ENCODE data around the gene POLE.

Gene POLE

GRCh38 chr12:132621657-132622435 is 65.3 kb downstream of the POLE start:
- no peak overlapping the region for H3K4me3 ChIP-seq (ENCODE audit: low read depth, low read length)
- DNase-seq (ENCODE audit: low read depth): no peak
- peak; percentile 4 for TF ChIP-seq POLR2A (IDR thresholded peaks at IDR 0.05; ENCODE audit: extremely low read depth, insufficient read length)
- TF ChIP-seq, protein P1, sequence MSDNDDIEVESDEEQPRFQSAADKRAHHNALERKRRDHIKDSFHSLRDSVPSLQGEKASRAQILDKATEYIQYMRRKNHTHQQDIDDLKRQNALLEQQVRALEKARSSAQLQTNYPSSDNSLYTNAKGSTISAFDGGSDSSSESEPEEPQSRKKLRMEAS (IDR thresholded peaks at IDR 0.05; ENCODE audit: low read depth, low read length): no peak

- no peak for DNase-seq (ENCODE audit: low read depth)
- TF ChIP-seq, protein P1 (IDR thresholded peaks at IDR 0.05; ENCODE audit: low read depth, low read length): no peak
- TF ChIP-seq POLR2A (IDR thresholded peaks at IDR 0.05; ENCODE audit: extremely low read depth, insufficient read length): no peak
- TF ChIP-seq MYC (IDR thresholded peaks at IDR 0.05; ENCODE audit: low read depth, low read length): no peak
- TF ChIP-seq CTCF (IDR thresholded peaks at IDR 0.05; ENCODE audit: low read depth, low read length): no peak
- H3K4me3 ChIP-seq (ENCODE audit: low read depth, low read length): no peak overlapping the region
Observed at GRCh38 chr12:132620899-132621656, 66.1 kb downstream of the POLE start.

- no peak for DNase-seq (ENCODE audit: low read depth)
- no peak overlapping the region for H3K4me3 ChIP-seq (ENCODE audit: low read depth, low read length)
- TF ChIP-seq MYC (IDR thresholded peaks at IDR 0.05; ENCODE audit: low read depth, low read length) (no peak), CTCF (IDR thresholded peaks at IDR 0.05; ENCODE audit: low read depth, low read length) (no peak), POLR2A (IDR thresholded peaks at IDR 0.05; ENCODE audit: extremely low read depth, insufficient read length) (no peak)
- TF ChIP-seq, protein P1 (IDR thresholded peaks at IDR 0.05; ENCODE audit: low read depth, low read length): no peak
Observed at GRCh38 chr12:132620113-132620898, 66.8 kb downstream of the POLE start.

GRCh38 chr12:132619386-132620112 is 67.6 kb downstream of the POLE start:
- H3K4me3 ChIP-seq (ENCODE audit: low read depth, low read length): no peak overlapping the region
- TF ChIP-seq CTCF (IDR thresholded peaks at IDR 0.05; ENCODE audit: low read depth, low read length) (no peak), MYC (IDR thresholded peaks at IDR 0.05; ENCODE audit: low read depth, low read length) (no peak), POLR2A (IDR thresholded peaks at IDR 0.05; ENCODE audit: extremely low read depth, insufficient read length) (no peak)
- TF ChIP-seq, protein P1 (IDR thresholded peaks at IDR 0.05; ENCODE audit: low read depth, low read length): no peak
- no peak for DNase-seq (ENCODE audit: low read depth)

GRCh38 chr12:132619071-132619385 is 68.1 kb downstream of the POLE start:
- TF ChIP-seq CTCF (IDR thresholded peaks at IDR 0.05; ENCODE audit: low read depth, low read length) (no peak), MYC (IDR thresholded peaks at IDR 0.05; ENCODE audit: low read depth, low read length) (no peak), POLR2A (IDR thresholded peaks at IDR 0.05; ENCODE audit: extremely low read depth, insufficient read length) (no peak)
- TF ChIP-seq, protein P1 (IDR thresholded peaks at IDR 0.05; ENCODE audit: low read depth, low read length): no peak
- DNase-seq (ENCODE audit: low read depth): no peak
- H3K4me3 ChIP-seq (ENCODE audit: low read depth, low read length): no peak overlapping the region
